ENCODE measurements around the gene STARD10.

DNA sequence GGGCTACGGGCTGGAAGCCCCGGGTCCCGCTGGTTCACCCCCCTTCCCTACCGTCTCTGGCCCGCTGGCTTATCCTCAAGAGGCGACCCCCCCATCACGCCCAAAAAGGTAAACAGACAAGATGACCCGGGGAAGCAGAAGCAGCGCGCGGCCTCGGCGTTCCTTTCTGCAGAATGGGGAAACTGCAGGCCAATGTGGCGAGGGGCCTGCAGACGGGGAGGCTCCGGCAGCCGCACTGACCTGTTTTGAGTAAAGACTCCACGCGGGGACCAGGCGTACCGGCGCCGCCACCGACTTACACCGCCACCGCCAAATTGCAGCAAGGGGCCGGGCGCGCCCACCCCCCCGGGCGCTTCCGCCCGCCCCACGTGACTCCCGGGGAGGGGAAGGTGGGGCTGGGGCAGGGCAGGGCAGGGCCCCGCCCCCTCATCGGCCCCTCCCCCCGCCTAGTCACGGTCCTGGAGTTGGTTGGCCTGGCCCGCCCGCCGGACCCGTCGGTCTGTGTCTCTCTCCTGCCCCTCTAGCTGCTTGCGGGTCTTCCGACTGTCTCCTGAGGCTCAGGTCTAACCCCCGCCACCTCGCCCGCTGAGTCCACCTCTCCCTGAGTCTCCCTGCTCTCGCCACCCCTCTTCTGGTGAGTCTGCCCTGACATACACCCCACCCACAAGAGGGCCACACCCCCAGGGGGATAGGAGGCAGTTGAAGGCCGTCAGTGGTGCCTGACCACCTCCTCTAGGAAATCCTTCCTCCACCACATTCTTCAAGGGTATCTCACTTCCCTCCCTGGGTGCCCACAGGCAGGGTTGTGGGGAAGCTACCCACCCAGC is 41.5 kb downstream of the STARD10 start, which contains the start of gene ARAP1:
- no peak for TF ChIP-seq MYBL2 (IDR thresholded peaks at IDR 0.05; ENCODE audit: low read depth)
- TF ChIP-seq MYBL2 (CRISPR knock-in tag; IDR thresholded peaks at IDR 0.05; ENCODE audit: borderline replicate concordance): no peak
- TF ChIP-seq HDAC2 (IDR thresholded peaks at IDR 0.05): peak; percentile 91
- no peak for TF ChIP-seq CBX2 (IDR thresholded peaks at IDR 0.05; ENCODE audit: insufficient read depth, low read length, poor library complexity, severe bottlenecking)
- TF ChIP-seq ZFP30 (CRISPR knock-in tag; IDR thresholded peaks at IDR 0.05; ENCODE audit: borderline replicate concordance): no peak
- peak in 1 of 2 experiments; percentile 86; a peak in 2 of 4 replicates for TF ChIP-seq HDAC1 (IDR thresholded peaks at IDR 0.05)
- TF ChIP-seq TAF7 (tag; IDR thresholded peaks at IDR 0.05): no peak
- TF ChIP-seq MAZ (CRISPR knock-in tag; conservative IDR thresholded peaks at IDR 0.05 in 1 of 2, IDR thresholded peaks at IDR 0.05 in 1 of 2): peak; percentile 54 to 66; a peak in 3 of 4 replicates
- TF ChIP-seq CEBPB (tag; IDR thresholded peaks at IDR 0.05): no peak
- TF ChIP-seq, protein P1, sequence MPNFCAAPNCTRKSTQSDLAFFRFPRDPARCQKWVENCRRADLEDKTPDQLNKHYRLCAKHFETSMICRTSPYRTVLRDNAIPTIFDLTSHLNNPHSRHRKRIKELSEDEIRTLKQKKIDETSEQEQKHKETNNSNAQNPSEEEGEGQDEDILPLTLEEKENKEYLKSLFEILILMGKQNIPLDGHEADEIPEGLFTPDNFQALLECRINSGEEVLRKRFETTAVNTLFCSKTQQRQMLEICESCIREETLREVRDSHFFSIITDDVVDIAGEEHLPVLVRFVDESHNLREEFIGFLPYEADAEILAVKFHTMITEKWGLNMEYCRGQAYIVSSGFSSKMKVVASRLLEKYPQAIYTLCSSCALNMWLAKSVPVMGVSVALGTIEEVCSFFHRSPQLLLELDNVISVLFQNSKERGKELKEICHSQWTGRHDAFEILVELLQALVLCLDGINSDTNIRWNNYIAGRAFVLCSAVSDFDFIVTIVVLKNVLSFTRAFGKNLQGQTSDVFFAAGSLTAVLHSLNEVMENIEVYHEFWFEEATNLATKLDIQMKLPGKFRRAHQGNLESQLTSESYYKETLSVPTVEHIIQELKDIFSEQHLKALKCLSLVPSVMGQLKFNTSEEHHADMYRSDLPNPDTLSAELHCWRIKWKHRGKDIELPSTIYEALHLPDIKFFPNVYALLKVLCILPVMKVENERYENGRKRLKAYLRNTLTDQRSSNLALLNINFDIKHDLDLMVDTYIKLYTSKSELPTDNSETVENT (CRISPR knock-in tag; IDR thresholded peaks at IDR 0.05): no peak

Data from K562 (cell line).